DMS53 (cell line): ENCODE measurements around the gene SEPTIN1.
A peak's percentile ranks its signal among the peaks of the same experiment; 100 is the strongest.
"Not testable (repeated sequence)": the region's sequence is repeated elsewhere in the genome, so short reads cannot be mapped to it uniquely, and the experiment has no call there.

Experiments
- DNase-seq: peaks from one replicate; lab custom pipeline; 2025; lab: John Stamatoyannopoulos, UW

The SEPTIN1 gene

GRCh38 chr16:30401768-30402425 lies 19.5 kb upstream of the SEPTIN1 start:
- peak; percentile 96 for DNase-seq

DNA sequence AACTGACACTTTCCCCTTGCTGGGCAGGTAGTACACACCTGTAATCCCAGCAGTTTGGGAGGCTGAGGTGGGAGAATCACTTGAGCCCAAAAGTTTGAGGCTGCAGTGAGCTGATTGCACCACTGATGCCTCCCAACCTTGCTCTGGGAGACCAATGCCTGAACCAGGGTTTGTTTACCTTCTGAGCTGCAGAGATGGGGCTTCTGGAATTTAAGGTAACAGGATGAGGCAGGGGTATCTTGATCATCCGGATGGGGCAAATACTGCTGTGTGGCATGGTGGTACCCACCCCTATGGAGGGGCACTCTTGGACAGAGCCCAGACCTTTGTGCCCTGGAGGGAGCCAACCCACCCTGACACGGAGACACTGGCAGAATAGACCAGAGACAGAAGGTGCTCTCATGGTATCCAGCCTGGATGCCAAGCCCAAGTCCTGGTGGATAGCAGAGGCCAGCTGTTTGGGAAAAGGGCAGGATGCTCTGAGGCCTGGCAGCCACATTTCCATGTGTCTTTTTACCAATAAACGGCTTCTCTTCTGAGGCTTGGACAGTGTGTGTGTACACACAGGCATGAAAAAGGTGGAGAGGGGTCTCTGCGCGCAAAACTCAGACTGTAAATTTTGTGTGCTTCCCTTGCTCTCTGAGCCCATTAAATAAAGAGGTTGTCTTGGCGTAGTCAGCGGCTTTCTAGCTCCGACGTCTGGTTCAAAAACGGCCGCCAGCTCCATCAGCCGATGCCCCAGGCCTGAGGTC lies 17.2 kb upstream of the SEPTIN1 start:
- DNase-seq, result peak; percentile 71

DNA sequence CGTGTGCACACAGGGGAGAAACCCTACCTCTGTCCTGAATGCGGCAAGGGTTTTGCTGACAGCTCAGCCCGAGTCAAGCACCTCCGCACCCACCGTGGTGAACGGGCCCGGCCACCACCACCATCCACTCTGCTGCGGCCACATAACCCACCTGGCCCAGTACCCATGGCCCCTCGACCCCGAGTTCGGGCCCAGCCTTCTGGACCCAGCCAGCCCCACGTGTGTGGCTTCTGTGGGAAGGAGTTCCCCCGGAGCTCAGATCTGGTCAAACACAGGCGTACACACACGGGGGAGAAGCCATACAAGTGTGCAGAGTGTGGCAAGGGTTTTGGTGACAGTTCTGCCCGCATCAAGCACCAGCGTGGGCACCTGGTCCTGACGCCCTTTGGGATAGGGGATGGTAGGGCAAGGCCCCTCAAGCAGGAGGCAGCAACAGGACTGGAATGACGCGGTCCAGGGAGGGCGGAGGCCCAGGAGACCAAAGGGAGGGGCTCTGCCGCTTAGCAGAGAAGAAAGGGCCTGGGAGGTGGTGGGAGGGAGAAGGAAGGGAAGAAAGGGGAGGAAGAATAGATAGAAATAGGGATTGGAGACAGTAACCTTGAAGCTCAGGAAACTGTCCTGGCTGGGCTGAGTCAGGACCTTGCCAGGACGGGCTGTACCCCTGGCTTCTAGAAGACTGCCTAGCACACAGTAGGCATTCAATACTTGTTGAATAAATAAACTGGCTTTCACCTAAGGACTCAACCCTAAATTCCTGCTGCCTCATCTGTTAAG lies 16.5 kb upstream of the SEPTIN1 start:
- no peak for DNase-seq

GRCh38 chr16:30397776-30398660 lies 15.7 kb upstream of the SEPTIN1 start:
- no peak for DNase-seq

DNA sequence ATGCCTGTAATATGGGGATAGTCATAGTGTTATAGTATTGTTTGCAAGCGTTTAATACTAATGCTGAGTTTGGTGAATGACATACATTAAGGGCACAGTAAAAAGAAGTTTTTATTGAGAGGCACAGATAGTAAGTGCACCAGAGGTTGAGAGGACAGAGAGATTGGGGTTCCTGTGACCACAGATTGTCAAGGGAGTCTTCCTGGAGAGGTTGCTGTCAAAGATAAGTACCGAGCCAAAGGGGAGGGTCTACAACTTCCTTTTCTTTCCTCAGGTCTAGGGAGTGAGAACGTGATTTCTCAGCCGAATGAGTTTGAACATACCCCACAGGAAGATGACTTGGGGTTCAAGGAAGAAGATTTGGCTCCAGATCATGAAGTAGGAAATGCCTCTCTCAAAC lies 14.7 kb upstream of the SEPTIN1 start:
- DNase-seq, result no peak

GRCh38 chr16:30396627-30397026 lies 14.3 kb upstream of the SEPTIN1 start:
- not testable (repeated sequence) for DNase-seq

GRCh38 chr16:30395992-30396585 lies 13.7 kb upstream of the SEPTIN1 start:
- DNase-seq, result no peak

DNA sequence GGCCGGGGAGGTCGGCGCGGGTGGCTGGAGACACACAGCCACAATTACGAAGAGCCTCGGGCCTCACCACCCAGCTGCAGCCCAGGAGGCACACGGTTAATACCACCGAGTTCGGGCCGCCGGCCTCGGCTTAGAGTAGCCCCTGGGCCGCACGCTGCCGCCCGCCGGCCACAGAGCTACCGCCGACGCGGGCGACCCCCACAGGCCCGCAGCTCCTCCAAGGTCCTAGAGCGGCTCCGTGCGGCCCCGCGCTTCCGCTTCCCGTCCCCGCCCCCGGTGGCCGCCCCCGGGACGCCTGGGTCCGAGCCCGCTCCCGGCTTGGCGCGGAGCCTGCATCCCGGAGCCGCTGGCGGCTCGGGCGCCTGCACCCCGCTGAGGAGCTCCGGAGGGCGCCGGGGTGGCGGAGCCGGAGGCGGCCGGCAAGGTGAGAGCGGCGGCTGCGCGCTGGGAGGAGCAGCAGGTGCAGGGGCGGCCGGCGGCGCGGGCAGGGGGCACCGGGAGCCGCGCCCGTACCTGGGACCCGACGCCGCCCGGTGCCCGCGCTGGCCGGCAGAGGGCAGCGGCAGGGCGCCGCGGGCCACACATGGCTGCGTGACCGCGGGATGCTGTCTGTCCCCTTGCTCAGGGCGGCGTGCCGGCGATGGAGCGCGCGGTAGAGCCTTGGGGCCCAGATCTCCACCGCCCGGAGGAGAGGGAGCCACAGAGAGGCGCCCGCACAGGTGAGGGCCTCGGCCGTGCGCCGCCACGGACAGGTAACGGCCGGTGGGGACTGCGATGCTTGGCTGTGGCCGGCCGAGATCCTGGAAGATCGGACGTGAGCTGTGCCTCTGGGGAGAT lies 13.0 kb upstream of the SEPTIN1 start, which contains the start of gene ZNF48:
Gene ZNF48, plus strand, starts transcription at position 266 of the 837 bp plus-strand sequence. Its CDS starts 375 bp downstream, at position 641.
- DNase-seq, result peak; percentile 95

- peak; percentile 55 for DNase-seq
Measured at GRCh38 chr16:30394592-30395154, 12.3 kb upstream of the SEPTIN1 start.

- DNase-seq, result no peak
Measured at GRCh38 chr16:30383521-30383920, 1.2 kb upstream of the SEPTIN1 start.

DNA sequence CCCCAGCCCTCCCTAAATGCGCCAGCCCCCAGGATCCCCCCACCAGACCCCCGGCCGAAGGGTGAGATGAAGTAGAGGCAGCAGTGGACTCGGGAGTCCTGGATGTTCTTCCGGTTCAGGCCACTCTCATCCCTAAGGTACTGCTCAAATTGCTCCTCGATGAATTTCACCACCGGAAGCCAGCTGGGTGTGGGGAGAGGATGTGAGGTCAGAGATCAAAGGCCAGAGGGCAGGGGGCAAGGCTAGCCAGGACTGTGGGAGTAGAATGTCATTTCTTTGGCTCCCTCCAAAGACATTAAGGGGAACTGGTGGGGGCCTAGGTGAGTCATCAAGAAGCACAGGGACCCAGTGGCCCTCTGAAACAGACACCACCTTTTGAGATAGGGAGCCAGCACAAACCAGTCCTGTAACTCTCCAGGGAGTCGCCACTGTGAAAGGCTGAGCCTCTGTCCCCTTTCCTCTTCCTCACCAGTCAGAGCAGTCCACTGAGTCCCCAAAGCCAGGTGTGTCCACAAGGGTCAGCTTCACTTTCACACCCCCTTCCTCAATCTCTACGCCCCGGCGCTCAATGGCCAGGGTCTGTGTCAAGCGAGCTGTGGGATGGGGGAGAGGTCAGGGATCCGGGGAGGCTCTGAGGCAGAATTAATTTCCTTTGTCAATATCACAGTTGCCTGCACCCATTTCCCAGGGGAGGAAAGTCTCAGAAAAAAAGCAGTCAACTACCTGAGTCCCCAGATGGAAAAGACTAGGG lies 895 bp downstream of the SEPTIN1 start:
- peak; percentile 36 for DNase-seq

DNA sequence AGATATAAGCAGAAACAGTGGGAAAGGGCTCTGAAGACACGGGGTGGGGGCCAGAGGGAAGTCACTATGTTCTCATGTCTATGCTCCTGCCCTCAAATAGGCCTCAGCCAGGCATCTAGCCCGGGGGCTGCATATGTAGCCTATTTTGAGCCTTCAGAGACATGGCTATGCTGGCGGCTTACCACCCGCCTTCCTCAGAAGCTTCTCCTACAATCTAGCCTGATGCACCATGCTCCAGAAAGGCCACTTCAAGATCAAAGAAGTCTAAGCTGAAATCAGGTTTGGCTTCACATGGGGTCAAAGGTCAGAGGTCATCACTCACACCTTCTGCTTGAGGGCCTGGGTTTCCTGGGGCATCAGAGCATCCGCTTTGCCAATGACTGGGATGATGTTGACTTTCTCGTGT lies 1.6 kb downstream of the SEPTIN1 start:
- DNase-seq, result no peak

- DNase-seq, result no peak
Measured at GRCh38 chr16:30380072-30380802, 2.1 kb downstream of the SEPTIN1 start.

- DNase-seq, result peak; percentile 34
Measured at GRCh38 chr16:30379158-30379783, 3.1 kb downstream of the SEPTIN1 start.

- peak; percentile 99 for DNase-seq
Measured at GRCh38 chr16:30378236-30379157, 3.9 kb downstream of the SEPTIN1 start.

DNA sequence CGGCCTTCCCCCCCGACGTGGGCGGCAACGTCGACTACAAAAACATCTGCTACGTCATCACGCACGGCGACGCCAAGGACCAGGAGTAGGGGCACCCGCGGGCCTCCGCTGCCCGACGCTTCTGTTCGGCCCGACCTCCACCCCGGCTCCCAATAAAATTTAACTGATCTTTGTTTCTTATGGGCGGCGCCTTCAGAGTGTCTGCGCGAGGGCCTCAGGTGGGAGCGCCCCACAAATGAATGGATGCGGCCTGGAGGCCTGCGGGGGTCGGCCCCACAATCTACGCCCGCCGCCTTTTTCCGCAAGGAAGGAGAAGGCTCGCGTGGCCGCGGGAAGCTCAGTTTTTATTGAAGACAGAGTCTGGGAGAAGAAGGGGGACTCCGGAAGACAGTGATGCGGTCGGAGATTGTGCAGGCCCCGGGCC lies 4.5 kb downstream of the SEPTIN1 start:
- peak; percentile 94 for DNase-seq
